ENCODE results near the gene LRRC8B.

DNA sequence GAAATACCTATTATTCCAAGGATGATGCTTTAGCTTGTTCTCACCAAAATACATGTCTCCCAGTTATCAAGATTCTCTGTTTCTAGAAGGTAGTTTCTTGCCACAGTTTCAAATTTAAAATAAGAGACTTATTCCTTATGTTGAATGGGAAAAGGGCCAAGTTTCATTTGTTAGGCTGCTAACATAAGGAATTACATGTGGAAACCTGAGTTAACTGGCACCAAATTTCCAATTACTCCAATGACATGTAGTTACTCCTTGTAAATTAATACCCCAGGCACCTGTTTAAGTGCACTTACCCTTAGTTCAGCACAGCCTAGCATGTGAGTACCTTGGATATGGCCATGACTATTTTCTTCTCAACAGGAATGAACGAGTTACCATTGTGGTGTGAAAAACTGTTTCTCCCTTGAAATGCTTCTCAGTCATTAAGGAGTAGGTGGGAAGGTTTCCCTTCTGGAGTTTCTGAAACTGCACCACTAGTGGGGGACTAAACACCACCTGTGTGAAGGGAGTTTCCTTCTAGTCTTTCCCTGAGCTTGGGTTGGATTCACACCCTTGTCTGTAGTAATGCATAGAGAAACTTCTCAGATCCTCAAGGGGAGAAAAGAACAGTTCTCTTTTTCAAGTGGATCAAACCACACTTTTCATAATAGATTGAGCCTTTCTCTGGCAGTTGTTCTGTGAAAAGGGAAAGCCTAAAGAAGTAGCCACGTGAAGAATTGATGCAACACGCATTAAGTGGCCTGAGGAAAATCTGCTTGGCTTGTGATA is 76.0 kb downstream of the LRRC8B start:
- TF ChIP-seq, protein P1, sequence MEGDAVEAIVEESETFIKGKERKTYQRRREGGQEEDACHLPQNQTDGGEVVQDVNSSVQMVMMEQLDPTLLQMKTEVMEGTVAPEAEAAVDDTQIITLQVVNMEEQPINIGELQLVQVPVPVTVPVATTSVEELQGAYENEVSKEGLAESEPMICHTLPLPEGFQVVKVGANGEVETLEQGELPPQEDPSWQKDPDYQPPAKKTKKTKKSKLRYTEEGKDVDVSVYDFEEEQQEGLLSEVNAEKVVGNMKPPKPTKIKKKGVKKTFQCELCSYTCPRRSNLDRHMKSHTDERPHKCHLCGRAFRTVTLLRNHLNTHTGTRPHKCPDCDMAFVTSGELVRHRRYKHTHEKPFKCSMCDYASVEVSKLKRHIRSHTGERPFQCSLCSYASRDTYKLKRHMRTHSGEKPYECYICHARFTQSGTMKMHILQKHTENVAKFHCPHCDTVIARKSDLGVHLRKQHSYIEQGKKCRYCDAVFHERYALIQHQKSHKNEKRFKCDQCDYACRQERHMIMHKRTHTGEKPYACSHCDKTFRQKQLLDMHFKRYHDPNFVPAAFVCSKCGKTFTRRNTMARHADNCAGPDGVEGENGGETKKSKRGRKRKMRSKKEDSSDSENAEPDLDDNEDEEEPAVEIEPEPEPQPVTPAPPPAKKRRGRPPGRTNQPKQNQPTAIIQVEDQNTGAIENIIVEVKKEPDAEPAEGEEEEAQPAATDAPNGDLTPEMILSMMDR (IDR thresholded peaks at IDR 0.05) = no peak
- TF ChIP-seq POLR2A (IDR thresholded peaks at IDR 0.05) = no peak

Data from ovary (tissue), 3 donors.